GM12874 (cell line): Measurements from ENCODE around the gene CPA3.

Experiments used
- CTCF ChIP-seq: IDR thresholded peaks from 2 replicates; pipeline ENCODE4 v1.5.1; 2011; ENCODE audit warnings: low read depth, mild to moderate bottlenecking, control low read depth, low read length, moderate library complexity; ENCODE audit not compliant: insufficient read depth

Gene CPA3

GRCh38 chr3:148916132-148916531 is 51.0 kb downstream of the CPA3 start:
- no peak for TF ChIP-seq CTCF

GRCh38 chr3:148922467-148922866 is 57.4 kb downstream of the CPA3 start:
- no peak for TF ChIP-seq CTCF

- TF ChIP-seq CTCF: no peak
Observed at GRCh38 chr3:148923592-148923991, 58.5 kb downstream of the CPA3 start.

GRCh38 chr3:148924562-148924961 is 59.5 kb downstream of the CPA3 start:
- TF ChIP-seq CTCF: no peak

GRCh38 chr3:148925845-148926244 is 60.7 kb downstream of the CPA3 start:
- no peak for TF ChIP-seq CTCF

GRCh38 chr3:148930752-148931151 is 65.7 kb downstream of the CPA3 start:
- no peak for TF ChIP-seq CTCF

GRCh38 chr3:148931574-148931973 is 66.5 kb downstream of the CPA3 start:
- TF ChIP-seq CTCF: no peak

GRCh38 chr3:148932972-148933371 is 67.9 kb downstream of the CPA3 start:
- no peak for TF ChIP-seq CTCF
